Bronchial epithelial cell (primary cell): Measurements from ENCODE around the gene UBE2F. TPM values are rescaled to one million over a fixed set of nuclear protein-coding genes. Genes with fewer than 3 reads are reported as not detected.
"Not testable (repeated sequence)": the region's sequence is repeated elsewhere in the genome, so short reads cannot be mapped to it uniquely, and the experiment has no call there.

Experiments
- DNase-seq: peaks from one replicate; pipeline ENCODE4 v3.0.0-alpha.2; 2010; ENCODE audit warnings: low read depth
- FAIRE-seq: peaks from 2 replicates; lab custom pipeline; 2011; peaks lifted over from hg19 to GRCh38; lab: Jason Lieb, UNC
- H3K27me3 ChIP-seq: 2 replicates; pipeline ENCODE4 v1.5.1; 2011; ENCODE audit warnings: low read length; ENCODE audit not compliant: control insufficient read depth, insufficient read depth
- H3K36me3 ChIP-seq: 2 replicates; pipeline ENCODE4 v1.5.1; 2011; ENCODE audit warnings: low read length; ENCODE audit not compliant: control insufficient read depth, insufficient read depth
- H3K4me3 ChIP-seq: 2 replicates; pipeline ENCODE4 v1.5.1; 2011; ENCODE audit warnings: mild to moderate bottlenecking, low read depth, low read length, control low read depth
- total RNA-seq: library from RNA; depleted of rRNA; stranded (reverse); fragments of >200 nt; gene quantifications from 2 replicates; pipeline ENCODE4 v1.2.1, GENCODE V29; 2014
- TF ChIP-seq, protein P1 (sequence below): IDR thresholded peaks from 2 replicates; pipeline ENCODE4 v1.5.1; 2011; ENCODE audit warnings: mild to moderate bottlenecking, moderate library complexity, low read length, control low read depth, inconsistent platforms; ENCODE audit not compliant: insufficient read depth, severe bottlenecking

UBE2F gene
- total RNA-seq, 1 donor from 2014 or later: 64.0 TPM

DNA sequence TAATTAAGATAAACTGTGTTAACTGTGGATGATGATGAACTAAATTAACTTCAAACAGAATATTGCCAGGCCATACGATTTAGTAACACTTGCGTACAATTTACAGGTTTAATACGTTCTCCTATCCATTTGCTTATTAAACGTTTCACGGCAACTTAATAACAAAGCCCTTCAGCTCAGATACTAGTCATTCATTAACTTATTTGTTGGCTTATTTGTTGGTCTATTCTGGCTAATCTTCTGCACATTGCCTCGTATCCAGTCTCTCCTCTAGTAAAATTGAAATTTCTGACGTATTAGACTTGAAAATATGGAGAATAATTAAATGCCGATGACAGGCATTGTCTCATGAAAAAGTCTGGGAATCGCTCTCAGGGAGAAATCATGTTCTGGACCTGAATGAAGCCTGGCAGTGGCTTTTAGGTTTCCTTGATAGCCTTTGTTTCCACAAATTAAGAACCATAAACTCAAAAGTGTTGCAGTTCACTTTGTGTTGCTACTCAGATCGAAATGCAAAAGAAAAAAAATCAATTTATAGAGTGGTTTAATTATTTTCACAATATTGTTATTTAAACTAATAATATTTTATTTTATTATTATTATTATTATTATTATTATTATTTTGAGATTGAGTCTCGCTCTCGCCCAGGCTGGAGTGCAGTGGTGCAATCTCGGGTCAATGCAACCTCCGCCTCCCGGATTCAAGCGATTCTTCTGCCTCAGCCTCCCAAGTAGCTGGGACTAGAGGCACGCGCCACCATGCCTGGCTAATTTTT, 98.4 kb downstream of the UBE2F start:
- FAIRE-seq: no peak
- H3K27me3 ChIP-seq: no peaks in the 10 kb centered on the region
- TF ChIP-seq, protein P1, sequence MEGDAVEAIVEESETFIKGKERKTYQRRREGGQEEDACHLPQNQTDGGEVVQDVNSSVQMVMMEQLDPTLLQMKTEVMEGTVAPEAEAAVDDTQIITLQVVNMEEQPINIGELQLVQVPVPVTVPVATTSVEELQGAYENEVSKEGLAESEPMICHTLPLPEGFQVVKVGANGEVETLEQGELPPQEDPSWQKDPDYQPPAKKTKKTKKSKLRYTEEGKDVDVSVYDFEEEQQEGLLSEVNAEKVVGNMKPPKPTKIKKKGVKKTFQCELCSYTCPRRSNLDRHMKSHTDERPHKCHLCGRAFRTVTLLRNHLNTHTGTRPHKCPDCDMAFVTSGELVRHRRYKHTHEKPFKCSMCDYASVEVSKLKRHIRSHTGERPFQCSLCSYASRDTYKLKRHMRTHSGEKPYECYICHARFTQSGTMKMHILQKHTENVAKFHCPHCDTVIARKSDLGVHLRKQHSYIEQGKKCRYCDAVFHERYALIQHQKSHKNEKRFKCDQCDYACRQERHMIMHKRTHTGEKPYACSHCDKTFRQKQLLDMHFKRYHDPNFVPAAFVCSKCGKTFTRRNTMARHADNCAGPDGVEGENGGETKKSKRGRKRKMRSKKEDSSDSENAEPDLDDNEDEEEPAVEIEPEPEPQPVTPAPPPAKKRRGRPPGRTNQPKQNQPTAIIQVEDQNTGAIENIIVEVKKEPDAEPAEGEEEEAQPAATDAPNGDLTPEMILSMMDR: no peak
- peaks cover 10% of the 10 kb centered on the region for H3K36me3 ChIP-seq
- no peak for DNase-seq
- no peak overlapping the region for H3K4me3 ChIP-seq

DNA sequence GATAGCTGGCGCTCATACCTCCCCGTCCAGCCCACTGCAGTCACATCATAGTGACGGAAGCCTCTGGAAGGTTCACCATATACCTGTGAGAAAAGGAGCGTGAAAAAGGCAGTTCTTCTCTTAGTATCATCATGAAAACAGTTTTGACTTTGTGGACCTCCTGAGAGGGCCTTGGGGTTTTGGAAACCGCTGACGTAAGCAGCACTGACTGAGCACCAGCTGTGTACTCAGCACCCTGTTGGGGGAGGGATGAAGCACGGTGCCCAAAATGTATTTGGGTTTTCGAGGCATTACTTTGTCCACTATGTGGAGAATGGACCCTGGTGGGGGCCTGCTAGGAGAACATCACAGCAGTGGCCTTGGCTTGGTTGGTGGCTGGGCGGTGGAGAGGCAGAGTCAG, 99.4 kb downstream of the UBE2F start:
- FAIRE-seq: no peak
- Histone ChIP-seq H3K4me3 (no peak overlapping the region), H3K36me3 (peaks cover 10% of the 10 kb centered on the region), H3K27me3 (no peaks in the 10 kb centered on the region)
- TF ChIP-seq, protein P1: no peak
- DNase-seq: no peak

DNA sequence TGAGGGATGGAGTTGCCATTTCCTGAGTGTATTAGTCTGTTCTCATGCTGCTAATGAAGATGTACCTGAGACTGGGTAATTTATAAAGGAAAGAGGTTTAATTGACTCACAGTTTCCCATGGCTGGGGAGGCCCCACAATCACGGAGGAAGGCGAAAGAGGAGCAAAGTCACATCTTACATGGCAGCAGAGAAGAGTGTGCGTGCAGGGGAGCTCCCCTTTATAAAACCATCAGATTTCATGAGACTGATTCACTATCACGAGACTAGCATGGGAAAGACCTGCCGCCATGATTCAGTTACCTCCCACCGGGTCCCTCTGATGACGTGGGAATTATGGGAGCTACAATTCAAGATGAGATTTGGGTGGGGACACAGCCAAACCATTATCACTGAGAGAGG, 99.9 kb downstream of the UBE2F start:
- FAIRE-seq, H3K4me3 ChIP-seq: not testable (repeated sequence)

DNA sequence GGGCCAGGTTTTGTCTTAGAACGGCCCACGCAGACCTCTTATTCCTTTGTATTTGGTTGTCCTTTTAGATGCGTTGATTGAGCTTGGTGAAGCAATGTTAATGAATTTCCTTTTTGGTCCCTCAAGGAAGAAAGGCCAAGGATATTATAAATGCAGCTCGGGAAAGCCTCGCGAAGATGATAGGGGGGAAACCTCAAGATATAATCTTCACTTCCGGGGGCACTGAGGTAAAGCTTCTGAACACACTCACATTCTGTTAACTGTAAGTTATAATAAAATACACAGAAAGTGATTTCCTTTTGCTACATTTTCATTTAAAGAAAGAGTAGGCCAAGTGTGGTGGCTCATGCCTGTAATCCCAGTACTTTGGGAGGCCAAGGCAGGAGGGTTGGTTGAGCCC, 101.1 kb downstream of the UBE2F start:
- peaks cover 10% of the 10 kb centered on the region for H3K36me3 ChIP-seq

More for the DNA sequence above, 99.9 kb downstream of the UBE2F start:
- H3K27me3 ChIP-seq, DNase-seq, H3K36me3 ChIP-seq: not testable (repeated sequence)

DNA sequence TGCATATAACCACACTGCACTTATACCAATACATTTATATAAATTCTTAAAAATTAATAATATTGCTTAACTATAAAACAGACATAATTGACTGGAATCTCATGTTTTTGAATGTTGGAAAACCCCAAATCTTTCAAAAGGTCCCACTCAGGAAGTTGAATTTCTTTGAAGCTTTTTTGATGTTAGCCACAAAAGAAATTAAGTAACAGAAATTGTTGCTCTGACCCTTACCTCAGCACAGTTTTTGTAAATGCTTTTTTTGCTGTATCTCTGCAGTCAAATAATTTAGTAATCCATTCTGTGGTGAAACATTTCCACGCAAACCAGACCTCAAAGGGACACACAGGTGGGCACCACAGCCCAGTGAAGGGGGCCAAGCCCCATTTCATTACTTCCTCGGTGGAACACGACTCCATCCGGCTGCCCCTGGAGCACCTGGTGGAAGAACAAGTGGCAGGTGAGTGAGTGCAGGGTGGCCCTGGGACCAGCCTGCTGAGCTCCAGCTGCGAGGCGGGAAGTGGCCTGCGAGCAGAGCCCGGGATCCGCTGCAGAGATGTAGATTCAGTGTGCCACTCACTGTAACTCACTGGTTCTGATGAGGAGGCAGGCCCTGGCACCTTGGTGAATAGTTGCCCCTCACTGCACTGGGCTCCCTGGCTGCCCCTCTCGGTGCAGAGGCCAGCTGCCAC, 102.4 kb downstream of the UBE2F start:
- FAIRE-seq (no peak), DNase-seq (no peak)
- Histone ChIP-seq H3K4me3 (no peak overlapping the region), H3K36me3 (peaks cover 10% of the 10 kb centered on the region), H3K27me3 (no peaks in the 10 kb centered on the region)
- TF ChIP-seq, protein P1: no peak

More for the DNA sequence above, 101.1 kb downstream of the UBE2F start:
- Histone ChIP-seq H3K27me3 (no peaks in the 10 kb centered on the region), H3K4me3 (no peak overlapping the region)
- no peak for DNase-seq
- TF ChIP-seq, protein P1: no peak
- FAIRE-seq: no peak

DNA sequence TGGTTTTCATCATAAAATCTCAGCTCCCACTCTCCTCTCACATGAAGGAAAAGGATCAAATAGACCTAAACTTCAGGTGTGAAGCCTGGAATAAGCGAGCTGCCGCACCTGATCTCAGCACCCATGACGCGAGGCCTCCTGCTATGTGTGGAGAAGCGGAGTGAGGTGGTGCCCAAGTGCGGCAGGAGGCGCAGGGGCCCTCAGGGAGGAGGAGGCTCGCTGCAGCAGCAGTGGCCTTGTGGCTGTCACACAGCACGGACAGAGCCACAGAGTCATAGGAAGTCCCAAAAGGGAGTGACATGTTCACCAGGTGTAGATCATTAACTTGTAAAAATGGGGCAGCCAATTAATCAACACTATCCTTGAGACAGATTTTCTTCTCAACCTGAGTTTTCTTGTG, 103.1 kb downstream of the UBE2F start:
- no peaks in the 10 kb centered on the region for H3K27me3 ChIP-seq
- H3K36me3 ChIP-seq: peaks cover 10% of the 10 kb centered on the region
- TF ChIP-seq, protein P1: no peak
- no peak overlapping the region for H3K4me3 ChIP-seq
- FAIRE-seq (no peak), DNase-seq (no peak)
